HG03135 (cell line): ENCODE measurements around the gene RBMS3.
"Not testable (repeated sequence)": the region's sequence is repeated elsewhere in the genome, so short reads cannot be mapped to it uniquely, and the experiment has no call there.

Source experiments
- ATAC-seq: cut with Tn5 transposase; IDR thresholded peaks from one replicate; pipeline ENCODE4 v1.9.1; 2021; ENCODE audit warnings: mild to moderate bottlenecking, moderate library complexity; ENCODE audit not compliant: unreplicated experiment

The RBMS3 gene

DNA sequence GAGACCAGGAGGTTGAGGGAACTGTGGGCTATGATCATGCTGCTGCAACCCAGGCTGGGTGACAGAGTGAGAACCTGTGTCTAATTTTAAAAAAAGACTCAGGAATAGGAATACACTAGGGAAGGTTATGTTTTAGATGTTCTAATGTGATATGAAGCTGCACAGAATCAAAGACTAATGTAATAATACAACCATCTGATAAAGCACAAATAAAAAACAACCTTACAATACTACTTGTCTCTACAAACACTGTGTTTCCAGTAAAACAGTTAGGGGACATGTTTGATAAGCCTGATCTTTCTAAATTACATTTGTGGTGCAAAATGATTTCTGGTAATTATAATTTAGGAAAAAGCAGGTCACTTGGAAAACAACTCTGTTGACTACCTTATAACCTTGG, 56.7 kb downstream of the RBMS3 start:
- ATAC-seq, result no peak

DNA sequence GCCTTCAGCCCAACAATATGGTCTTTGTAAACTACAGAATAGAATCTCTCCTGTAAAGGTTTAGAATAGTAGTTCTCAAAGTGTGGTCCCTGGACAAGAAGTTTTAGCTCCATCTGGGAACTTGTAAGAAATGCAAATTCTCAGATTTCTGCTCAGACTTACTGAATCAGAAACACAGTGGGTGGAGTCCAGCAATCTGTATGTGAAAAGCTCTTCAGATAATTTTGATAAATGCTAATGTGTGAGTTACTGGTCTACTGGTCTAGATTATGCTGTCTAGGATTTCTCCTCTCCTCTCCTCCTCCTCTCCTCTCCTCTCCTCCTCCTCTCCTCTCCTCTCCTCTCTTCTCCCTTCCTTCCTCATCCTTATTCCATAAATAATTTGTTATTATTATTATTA, 57.5 kb downstream of the RBMS3 start:
- ATAC-seq, result no peak

DNA sequence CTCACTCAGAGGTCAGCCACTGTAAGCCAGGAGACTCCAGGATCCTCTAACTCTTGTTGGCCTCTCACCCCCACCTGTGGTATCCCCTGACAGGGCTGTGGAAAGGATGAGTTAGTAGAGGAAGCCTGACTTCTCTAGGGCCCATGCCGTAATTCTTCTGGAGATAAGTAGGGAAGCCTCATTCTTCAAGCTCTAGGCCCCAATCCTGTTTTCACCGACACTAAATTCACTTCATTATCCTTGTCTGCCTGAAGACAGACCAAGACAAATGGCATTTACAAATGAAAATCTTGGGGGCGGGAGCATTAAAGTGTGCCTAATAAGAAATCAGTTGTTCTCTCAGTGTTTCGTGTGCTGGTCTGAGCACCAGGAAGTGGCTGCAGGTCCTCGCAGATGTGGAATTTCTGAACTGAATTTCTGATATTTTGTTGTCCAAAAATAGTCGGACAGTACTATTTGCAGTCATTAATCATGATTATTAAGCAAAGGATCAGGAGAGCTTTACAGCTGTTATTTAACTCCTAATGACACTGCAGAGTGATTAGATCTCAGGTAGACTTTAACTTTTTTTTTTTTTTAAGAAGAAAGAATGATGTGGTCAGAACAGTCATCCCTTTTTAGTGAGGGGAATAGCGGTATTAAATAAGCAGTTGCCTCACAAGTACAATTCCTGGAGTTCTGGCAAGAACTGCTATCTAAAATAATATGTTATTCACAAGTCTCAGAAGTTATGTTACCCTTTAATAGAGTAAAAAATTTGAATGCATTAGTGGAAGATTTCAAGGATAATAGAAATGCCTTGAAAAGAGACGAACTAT, 58.4 kb downstream of the RBMS3 start:
- ATAC-seq, result no peak

DNA sequence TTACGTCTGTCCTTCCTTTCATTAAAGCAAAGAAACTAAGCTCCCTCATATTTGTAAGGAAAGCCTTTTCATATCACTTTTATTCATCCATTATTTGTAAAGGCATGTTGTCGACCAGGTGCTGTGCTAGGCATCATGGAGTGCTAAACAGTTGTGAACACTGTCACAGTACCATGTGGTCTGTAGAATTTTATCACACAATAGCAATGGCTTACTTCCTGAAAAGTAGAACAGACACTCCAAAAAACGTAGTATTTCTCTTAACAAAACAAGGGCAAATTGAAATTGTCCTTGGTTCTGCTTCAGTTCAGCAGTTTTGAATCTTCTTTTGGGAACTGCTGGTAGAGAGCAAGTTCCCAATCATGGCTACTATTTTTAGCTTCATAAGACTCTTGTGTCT, 63.3 kb downstream of the RBMS3 start:
- ATAC-seq, result no peak

DNA sequence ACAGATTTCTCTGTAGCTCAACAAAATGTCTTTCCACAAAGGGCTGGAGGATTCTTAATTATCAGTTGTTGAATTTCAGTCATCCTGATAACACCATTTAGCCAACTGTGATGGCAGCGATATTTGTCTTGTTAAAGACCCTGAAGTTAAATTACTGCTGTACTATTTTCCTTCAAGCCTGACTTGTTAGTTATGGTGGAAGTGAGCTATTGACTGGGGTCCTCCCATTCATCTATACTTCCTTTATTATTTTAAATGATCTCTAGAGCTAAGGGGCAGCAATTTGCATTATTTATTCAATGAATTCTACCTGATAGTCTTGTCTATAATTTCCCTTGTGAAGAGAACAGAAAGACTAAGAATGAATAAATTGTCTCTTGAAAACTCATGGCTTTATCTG, 64.1 kb downstream of the RBMS3 start:
- ATAC-seq, result no peak

DNA sequence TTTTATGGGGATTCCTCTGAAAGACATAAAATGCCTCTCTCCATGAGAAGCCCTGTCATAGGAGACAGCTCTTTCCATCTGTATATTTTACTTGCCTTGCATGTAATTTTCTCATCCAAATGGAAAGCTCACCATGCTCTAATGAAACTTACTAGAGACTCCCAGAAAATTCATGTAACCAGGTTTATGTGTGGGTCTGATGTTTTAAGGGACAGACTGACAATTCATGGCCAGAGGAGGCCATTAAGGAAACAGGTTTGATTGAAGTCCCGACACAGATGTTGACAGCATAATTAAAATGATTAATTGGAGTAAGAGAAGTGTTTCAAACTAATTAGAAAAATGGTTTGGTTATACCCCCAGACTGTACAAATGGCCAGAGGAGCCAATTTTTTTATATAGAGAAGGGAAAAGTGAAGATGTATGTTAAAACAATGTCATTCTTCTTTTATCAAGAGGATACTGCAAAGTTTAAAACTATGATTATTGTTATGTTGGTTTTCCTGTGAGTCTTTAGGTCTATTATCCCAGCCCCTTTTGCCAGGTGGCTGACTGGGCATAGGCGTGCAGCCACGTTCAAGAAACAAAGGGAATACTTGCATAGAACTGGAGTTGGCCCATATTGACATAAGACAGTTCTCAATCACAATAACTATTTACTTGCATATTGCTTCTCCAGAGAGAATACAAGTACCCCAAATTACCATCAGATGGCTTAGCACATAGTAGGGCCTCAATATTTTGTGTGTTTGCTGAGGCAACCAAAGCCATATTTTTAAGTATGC, 64.8 kb downstream of the RBMS3 start:
- no peak for ATAC-seq

DNA sequence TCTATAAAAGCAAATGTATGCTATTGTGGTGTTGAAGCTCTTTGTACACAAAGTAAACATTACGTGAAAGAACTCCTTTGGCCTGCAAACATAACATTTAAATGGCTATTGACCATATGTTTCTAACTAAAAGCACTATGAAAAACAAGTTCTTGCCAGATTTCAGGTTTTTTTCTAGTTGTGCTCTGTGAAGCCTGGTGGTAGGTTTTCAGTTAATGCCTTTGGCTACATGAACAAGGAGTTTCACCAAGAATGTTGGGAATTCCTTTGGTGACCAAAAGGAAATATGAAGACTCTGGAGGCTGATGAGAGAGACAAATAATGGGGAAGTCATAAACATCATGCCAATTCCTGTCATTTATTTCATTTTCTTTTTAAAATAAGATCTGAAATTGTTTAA, 66.0 kb downstream of the RBMS3 start:
- ATAC-seq, result no peak

DNA sequence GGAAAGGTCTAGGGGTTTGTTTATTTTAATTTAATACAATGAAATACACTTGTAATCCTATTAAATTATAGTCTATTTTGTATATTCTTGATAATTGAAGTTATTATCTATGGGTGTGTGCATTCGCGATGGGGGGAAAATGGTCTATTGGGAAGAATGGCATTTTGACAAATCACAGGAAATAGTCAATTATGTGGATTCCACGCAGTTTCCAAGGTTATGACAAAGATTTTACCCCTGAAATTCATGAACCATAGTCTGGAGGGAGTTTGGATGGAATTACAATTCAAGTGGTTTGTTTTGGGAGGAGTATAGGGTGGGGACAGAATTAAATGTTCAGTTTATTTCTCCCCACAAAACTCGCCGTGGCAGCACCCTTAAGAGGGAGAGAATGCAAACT, 66.5 kb downstream of the RBMS3 start:
- no peak for ATAC-seq

DNA sequence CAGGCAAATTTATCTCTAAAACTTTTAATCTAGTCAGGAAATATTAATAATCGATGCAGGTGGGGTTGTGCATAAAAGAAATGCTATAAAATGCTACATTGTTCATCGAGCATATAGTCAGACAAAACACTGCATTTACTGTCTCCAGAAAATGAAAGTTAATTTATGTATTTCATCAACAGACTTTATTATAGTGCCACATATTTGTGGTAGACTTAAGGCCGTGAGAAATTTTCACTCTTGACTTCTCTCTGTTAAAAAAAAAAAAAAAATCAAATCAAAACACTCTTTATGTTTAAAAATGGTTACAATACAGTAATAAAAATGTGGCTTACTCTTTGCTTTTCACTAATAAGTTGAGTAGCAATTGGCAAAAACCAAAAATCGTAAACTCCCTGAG, 67.4 kb downstream of the RBMS3 start:
- ATAC-seq, result no peak

DNA sequence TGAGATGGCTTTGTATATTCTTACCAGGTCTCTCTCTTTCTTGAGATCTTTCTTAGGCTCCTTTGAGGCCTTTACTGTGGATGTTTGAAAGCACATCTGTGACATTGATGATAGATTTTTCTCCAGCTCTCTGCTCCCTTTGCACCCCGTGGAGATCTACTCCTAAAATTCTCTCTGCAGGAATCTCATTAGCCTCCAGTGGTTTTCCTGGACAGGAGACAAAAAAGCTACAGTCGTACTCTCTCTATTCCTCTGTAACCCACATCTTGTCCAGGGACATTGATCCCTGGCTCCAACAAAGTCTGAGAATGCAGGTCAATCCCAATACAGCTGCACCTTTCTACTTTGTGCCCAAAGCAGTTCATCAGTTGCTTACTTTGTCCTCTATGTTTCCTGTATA, 68.2 kb downstream of the RBMS3 start:
- ATAC-seq, result no peak

DNA sequence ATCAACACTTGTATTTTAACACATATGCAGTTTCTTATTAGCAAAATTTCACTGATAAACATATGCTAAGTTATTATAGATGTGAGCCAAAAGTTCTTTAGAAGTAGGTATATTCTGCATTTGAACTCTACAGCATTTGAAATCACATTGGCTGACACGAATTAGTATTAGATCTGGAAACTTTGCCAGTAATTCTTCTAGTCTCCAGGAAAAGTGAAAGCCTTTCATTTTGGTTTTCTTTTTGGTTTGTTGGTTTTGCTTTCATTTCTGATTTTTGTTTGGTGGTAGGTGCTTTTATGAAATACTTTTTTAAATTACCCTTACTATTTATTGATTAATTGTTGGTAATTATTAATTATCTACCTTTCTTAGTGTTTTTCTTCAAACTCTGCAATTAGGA, 72.9 kb downstream of the RBMS3 start:
- no peak for ATAC-seq

DNA sequence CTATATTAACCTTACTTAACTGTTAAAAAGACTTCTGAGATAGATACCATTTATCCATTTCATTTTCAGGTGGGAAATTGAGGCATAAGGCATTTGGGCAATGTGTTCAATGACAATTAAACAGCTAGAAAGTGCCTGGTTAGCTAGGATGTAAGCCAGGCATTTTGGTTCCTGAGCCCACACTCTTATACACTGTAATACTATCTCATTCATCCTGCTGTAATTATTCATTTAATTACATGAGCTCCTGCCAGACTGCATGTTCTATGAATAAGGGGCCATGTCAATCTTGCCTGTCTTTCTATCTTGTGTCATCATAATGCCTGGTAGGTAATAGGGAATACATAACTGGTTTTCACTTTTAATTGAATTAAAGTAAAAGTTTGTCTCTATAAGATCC, 74.0 kb downstream of the RBMS3 start:
- ATAC-seq, result no peak

DNA sequence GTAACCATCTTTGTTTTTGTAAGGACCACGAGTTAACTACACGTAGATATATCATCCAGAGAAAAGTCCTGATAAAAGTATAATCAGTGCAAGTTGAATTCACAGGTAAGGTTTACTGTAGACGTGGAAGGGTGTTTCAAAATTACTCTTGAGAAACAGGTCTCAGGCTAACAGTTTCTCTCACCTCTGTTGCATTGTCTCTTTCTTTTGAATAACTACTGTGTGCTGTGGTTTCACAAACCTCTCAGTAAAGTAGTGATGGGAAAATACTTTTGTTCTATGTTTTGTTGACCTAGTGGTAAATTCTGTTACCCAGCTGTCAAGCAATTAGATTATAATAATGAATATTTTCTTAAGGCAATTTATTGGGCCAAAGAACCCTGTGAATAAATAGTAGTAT, 75.2 kb downstream of the RBMS3 start:
- no peak for ATAC-seq

DNA sequence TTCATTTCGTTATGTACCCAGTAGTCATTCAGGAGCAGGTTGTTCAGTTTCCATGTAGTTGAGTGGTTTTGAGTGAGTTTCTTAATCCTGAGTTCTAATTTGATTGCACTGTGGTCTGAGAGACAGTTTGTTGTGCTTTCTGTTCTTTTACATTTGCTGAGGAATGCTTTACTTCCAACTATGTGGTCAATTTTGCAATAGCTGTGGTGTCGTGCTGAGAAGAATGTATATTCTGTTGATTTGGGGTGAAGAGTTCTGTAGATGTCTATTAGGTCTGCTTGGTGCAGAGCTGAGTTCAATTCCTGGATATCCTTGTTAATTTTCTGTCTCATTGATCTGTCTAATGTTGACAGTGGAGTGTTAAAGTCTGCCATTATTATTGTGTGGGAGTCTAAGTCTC, 79.4 kb downstream of the RBMS3 start:
- not testable (repeated sequence) for ATAC-seq

DNA sequence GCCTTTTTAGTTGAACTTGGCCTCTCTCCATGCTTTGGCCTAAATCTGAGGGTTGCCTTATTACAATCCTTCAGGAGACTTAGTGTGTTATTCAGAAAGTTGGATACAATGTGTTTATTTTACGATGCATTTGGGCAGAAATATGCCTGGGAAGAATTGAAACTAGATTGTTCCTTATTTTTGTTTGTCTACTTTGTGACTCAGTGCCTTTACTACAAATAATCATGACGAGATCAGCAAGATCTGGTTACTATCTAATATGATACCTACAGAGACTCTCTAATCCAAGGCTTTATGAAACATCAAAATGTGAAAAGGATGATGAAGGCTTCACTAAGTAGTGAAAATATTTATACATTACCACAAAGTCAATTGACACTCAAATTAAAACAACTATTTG, 82.2 kb downstream of the RBMS3 start:
- no peak for ATAC-seq

DNA sequence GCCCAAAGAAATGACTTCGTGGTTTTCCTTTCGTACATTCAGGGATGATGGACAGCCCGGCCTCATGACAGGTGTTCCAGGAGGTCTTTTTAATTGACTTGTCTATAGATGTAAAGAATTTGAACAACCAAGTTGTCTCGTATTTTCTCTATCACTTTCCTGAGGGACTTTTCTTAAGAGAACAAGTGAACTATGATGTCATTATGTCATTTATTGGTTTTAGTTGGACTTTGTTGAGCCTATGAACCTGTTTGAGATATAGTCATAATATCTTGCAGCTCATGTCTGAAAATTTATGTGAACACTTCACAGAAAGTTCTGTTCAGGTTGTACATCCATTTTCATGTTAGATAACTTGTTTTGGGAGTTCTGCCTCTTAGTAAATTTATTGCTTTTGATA, 89.2 kb downstream of the RBMS3 start:
- no peak for ATAC-seq

DNA sequence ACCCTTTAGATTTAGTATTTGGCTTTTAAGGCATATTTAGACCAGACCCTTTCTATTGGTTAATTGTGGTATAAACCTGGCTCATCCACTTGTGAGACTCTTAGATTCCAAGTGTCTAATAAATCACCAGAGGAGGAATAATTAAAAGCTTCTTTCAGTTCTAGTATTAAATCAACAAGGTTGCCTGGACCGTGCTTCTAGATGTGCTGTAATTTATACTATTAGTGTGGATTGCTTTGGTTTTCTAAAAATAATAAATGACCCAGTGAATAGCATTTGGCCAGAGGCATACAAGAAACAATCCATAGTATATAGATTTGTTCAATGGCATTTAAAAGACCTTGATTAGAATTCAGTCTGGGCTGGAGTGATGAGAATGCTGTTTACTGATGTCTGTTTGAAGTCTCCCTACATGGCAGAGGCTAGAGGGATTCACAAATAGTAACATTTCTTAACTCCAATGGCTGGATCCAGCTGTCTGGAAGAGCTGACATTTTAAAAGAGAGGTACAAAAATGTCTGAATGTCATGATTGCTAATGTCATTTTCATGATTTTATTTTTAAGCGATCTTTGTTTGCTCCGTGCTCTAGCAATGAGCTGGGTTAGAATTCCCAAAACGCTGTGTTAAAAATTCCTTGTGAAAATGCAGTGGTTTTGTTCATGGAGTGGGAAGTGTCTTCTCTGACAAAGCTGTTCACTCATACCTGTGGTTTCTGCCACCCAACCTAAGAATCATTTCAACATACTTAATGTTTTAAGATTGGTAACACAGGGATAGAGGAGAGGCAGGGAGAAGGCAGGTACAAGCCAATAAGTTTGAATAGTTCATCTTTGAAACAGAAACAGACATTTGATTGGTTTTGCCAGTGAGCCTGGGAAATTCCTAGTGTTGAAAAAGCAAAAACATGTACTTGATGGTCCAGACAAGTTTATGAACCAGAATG, 89.9 kb downstream of the RBMS3 start:
- ATAC-seq, result no peak

DNA sequence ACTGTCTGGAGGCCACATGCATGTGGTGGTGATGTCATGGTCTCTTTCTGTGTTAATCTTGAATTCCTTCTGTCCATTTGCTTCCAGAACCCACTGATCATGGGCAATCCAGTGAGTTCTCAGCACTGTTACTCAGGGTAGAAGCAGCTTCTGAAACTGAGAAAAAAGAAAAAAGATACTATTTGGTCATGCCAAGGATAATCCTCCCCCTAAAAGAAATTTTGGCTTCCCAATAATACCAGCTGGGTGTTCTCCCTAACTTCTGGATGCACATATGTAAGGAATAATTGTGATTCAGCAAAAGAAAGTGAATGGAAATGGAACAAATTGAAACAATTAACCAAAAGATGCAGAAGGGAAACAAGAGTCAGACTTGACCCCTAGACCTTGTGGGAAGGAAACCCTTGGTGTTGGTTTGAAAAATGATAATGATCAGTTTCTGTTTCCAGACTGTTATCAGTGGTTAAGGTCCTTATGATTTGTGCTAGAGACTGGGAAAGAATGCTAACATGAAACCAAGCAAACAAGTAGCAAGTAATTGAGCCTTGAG, 92.3 kb downstream of the RBMS3 start:
- ATAC-seq, result no peak

DNA sequence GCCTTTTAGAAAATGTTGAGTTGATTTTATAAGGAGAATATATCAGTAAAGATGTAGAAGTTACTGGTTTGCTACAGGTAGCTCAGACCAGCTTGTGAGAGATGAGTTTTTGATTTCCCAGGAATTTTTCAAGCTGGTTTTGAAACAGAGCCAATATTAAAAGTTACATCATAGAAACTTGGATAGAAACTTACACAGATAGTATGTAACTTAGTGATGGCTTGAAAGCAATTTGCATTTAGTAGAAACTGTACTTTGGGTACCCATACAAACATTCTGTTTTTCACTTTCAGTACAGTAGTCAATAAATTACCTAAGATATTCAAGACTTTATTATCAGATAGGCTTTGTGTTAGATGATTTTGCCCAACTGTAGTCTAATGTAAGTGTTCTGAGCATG, 93.4 kb downstream of the RBMS3 start:
- no peak for ATAC-seq

DNA sequence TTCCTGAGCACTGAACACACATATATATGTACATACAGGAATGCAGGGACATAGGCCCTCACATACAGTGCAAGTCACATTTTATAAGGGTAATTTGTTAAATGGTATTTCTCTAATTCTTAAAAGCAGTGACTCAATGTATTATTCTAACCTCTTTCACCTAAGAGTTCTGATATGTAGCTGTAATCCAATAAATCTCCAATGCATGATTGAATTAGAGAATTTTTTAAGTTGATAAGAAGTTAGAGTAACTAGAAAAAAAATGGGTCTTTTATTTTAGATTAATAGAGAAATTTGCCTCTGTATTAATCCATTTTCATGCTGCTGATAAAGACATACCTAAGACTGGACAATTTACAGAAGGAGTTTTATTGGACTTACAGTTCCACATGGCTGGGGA, 98.2 kb downstream of the RBMS3 start:
- ATAC-seq, result no peak

DNA sequence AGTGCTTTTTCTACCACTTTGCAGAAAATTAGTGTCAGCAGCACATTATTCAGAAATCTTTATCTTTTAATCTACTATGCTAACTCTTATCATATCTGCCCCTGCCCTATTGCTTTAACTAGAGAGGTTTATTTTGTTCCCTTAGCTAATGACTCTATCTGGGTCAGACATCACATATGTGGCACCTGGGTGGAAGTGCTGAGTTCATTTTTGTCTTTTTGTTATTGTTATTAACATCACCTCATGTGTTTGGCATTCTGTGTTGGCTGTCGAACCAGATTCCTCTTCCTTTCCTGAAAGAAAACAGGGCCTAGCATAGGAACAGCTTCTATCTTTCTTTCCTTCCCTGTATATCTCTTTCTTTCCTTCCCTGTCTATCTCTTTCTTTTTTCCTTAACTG, 100.7 kb downstream of the RBMS3 start:
- ATAC-seq, result no peak
